ENCODE data around the gene RAB1A. TPM values are rescaled to one million over a fixed set of nuclear protein-coding genes. Genes with fewer than 3 reads are reported as not detected.
A peak's percentile ranks its signal among the peaks of the same experiment; 100 is the strongest.

Gene RAB1A
- total and polyA plus RNA-seq, 2 experiments from 2014 or later: 94.8 to 172 TPM

DNA sequence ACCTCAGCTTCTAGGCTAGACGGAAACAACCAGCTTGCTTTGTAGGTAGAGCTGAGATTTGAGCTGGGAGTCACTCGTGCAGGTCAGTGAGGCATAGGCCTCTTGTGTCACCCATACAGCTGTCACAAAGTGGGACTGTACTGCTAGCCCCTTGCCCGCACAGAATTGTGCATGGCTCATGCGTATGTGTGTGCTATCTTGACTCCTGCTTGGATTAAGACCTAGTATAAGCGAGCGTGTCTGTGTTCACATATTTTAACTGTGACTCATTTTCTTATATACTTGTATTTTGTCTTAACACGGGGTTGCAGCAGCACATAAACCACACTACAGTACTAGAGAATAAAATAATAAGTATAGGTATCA lies 53.6 kb downstream of the RAB1A start:
- no peaks in the 10 kb centered on the region for H3K79me2 ChIP-seq (replicated peaks; ENCODE audit: insufficient read depth)
- peaks cover 82% of the 10 kb centered on the region for H3K36me3 Mint-ChIP-seq (ENCODE audit: low read depth)
- H3K27me3 ChIP-seq (ENCODE audit: insufficient read depth): no peaks in the 10 kb centered on the region
- H3K4me2 ChIP-seq: no peak overlapping the region
- no peak overlapping the region for H3K4me3 Mint-ChIP-seq
- no peak for DNase-seq (ENCODE audit: low spot score)
- H4K20me1 ChIP-seq (replicated peaks; ENCODE audit: insufficient read depth): peaks cover 26% of the 10 kb centered on the region
- no peaks in the 10 kb centered on the region for H3K9me2 ChIP-seq (ENCODE audit: insufficient read depth)
- peak overlapping the region; percentile 3; the same call in 1 of the 2 replicates for H3K27ac ChIP-seq (ENCODE audit: low read depth)
- peaks cover 22% of the 10 kb centered on the region for H3K36me3 ChIP-seq (ENCODE audit: insufficient read depth)
- no peak overlapping the region for H3K27ac Mint-ChIP-seq
- H3K27me3 Mint-ChIP-seq (ENCODE audit: insufficient read depth, low read depth, poor library complexity): peaks cover 4% of the 10 kb centered on the region
- H3K4me3 ChIP-seq: no peak overlapping the region
- peaks cover 31% of the 10 kb centered on the region for H3K4me1 Mint-ChIP-seq
- no peak overlapping the region for H2AFZ ChIP-seq
- no peaks in the 10 kb centered on the region for H3K9me3 Mint-ChIP-seq
- H3K4me1 ChIP-seq (ENCODE audit: insufficient read depth): peaks cover 23% of the 10 kb centered on the region
- peaks cover 3% of the 10 kb centered on the region; the same call in 1 of the 2 replicates for H3F3A ChIP-seq (replicated peaks; ENCODE audit: low read depth)
- TF ChIP-seq, protein P1, sequence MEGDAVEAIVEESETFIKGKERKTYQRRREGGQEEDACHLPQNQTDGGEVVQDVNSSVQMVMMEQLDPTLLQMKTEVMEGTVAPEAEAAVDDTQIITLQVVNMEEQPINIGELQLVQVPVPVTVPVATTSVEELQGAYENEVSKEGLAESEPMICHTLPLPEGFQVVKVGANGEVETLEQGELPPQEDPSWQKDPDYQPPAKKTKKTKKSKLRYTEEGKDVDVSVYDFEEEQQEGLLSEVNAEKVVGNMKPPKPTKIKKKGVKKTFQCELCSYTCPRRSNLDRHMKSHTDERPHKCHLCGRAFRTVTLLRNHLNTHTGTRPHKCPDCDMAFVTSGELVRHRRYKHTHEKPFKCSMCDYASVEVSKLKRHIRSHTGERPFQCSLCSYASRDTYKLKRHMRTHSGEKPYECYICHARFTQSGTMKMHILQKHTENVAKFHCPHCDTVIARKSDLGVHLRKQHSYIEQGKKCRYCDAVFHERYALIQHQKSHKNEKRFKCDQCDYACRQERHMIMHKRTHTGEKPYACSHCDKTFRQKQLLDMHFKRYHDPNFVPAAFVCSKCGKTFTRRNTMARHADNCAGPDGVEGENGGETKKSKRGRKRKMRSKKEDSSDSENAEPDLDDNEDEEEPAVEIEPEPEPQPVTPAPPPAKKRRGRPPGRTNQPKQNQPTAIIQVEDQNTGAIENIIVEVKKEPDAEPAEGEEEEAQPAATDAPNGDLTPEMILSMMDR (conservative IDR thresholded peaks at IDR 0.05; ENCODE audit: low read depth in 2 of 2): no peak
- TF ChIP-seq ZNF114 (CRISPR knock-in tag; IDR thresholded peaks at IDR 0.05) (no peak), STAT1 (IDR thresholded peaks at IDR 0.05; ENCODE audit: unreplicated experiment) (no peak), EZH2phosphoT487 (IDR thresholded peaks at IDR 0.05; ENCODE audit: unreplicated experiment) (no peak), NANOG (IDR thresholded peaks at IDR 0.05; ENCODE audit: borderline replicate concordance) (no peak), JUNB (IDR thresholded peaks at IDR 0.05; ENCODE audit: unreplicated experiment) (no peak), ZNF331 (CRISPR knock-in tag; IDR thresholded peaks at IDR 0.05; ENCODE audit: low read depth) (no peak), POLR2AphosphoS5 (IDR thresholded peaks at IDR 0.05; ENCODE audit: low read depth) (no peak), REST (IDR thresholded peaks at IDR 0.05; ENCODE audit: unreplicated experiment) (no peak), CREB1 (CRISPR knock-in tag; IDR thresholded peaks at IDR 0.05; ENCODE audit: low read depth) (no peak), ETS1 (IDR thresholded peaks at IDR 0.05) (no peak), EZH2 (IDR thresholded peaks at IDR 0.05; ENCODE audit: low read depth, unreplicated experiment) (no peak)
- TF ChIP-seq, protein P2, sequence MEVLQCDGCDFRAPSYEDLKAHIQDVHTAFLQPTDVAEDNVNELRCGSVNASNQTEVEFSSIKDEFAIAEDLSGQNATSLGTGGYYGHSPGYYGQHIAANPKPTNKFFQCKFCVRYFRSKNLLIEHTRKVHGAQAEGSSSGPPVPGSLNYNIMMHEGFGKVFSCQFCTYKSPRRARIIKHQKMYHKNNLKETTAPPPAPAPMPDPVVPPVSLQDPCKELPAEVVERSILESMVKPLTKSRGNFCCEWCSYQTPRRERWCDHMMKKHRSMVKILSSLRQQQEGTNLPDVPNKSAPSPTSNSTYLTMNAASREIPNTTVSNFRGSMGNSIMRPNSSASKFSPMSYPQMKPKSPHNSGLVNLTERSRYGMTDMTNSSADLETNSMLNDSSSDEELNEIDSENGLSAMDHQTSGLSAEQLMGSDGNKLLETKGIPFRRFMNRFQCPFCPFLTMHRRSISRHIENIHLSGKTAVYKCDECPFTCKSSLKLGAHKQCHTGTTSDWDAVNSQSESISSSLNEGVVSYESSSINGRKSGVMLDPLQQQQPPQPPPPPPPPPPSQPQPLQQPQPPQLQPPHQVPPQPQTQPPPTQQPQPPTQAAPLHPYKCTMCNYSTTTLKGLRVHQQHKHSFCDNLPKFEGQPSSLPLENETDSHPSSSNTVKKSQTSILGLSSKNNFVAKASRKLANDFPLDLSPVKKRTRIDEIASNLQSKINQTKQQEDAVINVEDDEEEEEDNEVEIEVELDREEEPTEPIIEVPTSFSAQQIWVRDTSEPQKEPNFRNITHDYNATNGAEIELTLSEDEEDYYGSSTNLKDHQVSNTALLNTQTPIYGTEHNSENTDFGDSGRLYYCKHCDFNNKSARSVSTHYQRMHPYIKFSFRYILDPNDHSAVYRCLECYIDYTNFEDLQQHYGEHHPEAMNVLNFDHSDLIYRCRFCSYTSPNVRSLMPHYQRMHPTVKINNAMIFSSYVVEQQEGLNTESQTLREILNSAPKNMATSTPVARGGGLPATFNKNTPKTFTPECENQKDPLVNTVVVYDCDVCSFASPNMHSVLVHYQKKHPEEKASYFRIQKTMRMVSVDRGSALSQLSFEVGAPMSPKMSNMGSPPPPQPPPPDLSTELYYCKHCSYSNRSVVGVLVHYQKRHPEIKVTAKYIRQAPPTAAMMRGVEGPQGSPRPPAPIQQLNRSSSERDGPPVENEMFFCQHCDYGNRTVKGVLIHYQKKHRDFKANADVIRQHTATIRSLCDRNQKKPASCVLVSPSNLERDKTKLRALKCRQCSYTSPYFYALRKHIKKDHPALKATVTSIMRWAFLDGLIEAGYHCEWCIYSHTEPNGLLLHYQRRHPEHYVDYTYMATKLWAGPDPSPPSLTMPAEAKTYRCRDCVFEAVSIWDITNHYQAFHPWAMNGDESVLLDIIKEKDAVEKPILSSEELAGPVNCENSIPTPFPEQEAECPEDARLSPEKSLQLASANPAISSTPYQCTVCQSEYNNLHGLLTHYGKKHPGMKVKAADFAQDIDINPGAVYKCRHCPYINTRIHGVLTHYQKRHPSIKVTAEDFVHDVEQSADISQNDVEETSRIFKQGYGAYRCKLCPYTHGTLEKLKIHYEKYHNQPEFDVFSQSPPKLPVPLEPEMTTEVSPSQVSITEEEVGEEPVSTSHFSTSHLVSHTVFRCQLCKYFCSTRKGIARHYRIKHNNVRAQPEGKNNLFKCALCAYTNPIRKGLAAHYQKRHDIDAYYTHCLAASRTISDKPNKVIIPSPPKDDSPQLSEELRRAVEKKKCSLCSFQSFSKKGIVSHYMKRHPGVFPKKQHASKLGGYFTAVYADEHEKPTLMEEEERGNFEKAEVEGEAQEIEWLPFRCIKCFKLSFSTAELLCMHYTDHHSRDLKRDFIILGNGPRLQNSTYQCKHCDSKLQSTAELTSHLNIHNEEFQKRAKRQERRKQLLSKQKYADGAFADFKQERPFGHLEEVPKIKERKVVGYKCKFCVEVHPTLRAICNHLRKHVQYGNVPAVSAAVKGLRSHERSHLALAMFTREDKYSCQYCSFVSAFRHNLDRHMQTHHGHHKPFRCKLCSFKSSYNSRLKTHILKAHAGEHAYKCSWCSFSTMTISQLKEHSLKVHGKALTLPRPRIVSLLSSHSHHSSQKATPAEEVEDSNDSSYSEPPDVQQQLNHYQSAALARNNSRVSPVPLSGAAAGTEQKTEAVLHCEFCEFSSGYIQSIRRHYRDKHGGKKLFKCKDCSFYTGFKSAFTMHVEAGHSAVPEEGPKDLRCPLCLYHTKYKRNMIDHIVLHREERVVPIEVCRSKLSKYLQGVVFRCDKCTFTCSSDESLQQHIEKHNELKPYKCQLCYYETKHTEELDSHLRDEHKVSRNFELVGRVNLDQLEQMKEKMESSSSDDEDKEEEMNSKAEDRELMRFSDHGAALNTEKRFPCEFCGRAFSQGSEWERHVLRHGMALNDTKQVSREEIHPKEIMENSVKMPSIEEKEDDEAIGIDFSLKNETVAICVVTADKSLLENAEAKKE (CRISPR knock-in tag; IDR thresholded peaks at IDR 0.05): no peak
- ATAC-seq: no peak

Measured in GM23338 (cell line).